Activated T-helper 1 cell treated with Interleukin-2 at 50 U/mL for 16 hours (primary cell): ENCODE results near the gene ATP8B1.
"Not testable (repeated sequence)": the region's sequence is repeated elsewhere in the genome, so short reads cannot be mapped to it uniquely, and the experiment has no call there.

Experiments
- DNase-seq: peaks from one replicate; pipeline ENCODE4 v3.0.0-alpha.2; 2020; ENCODE audit warnings: low read depth

The ATP8B1 gene

DNA sequence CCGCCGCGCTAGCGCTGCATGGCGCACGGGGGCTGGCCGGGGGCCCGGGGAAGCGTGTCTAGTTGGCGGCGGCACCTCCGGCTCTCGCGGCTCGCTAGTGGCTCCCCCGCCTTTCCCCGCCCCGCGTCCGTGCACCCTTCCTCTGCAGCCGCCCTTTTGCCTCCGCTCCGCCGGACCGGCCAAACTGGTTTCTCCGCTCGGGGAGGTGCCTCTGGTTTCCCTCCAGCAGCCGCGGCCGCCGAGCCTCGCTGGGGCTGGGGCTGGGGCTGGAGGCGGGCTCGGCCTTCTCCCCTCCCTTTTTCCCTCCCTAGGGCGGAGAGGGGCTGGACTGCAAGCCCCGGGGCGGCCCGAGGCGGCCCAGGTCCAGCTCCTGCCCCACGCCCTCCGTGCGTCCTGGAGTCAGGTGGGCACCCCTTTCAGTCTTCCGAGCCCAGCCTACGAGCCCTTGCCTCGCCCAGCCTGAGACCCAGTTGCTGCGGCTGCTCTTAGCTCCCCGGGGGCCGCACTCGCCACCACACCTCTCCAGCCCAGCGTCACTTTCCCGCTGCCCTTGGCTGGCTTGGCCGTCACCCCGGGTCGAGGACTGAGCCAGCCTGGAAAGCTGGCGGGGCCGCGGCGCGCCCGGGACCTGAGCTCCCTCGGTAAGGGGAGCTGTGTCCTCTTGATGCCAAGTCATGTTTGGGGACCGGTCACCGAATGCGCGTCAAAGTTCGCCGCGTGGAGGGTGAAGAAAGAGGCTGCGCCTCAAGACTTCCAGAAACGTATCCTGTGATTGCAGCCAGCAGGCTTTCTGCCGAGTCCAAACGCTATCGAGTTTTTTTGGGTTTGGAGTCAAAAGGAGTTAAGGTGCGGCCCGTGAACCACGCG lies at the start of gene ATP8B1:
ATP8B1 (minus strand) TSS at position 213 of the 867 bp plus-strand sequence. CDS start 71,508 bp downstream, outside the sequence.
- DNase-seq, result no peak

DNA sequence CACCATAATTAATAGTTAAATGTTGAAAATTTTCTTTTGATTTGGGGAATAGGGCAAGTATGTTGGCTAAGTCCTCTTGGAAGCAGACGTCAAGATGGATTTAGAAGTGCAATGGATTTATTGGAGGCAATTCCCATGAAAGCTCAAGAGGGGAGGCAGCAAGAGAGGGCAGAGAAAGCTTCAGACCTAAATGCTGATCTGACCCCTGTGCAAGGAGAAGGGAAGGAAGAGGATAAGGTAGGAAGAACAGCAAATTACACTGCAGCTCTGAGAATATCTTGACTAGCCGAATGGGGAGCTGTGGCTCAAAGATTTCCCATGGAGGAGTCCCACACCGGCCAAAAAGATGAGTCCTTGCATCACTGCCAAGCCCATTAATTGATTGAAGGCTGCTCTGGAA lies 46.9 kb upstream of the ATP8B1 start:
- DNase-seq, result no peak

DNA sequence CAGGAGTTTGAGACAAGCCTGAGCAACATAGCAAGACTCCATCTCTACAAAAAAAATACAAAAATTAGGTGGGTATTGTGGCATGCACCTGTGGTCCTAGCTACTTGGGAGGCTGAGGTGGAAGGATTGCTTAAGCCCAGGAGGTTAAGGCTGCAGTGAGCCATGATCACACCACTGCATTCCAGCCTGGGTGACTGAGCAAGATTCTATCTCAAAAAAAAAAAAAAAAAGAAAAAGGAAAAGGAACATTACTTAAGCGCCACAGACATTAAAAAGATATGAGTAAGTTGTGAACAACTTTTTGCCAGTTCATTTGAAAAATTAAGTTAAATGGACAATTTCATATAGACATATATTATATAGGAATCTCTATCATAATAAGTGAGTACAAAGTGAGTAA lies 45.3 kb upstream of the ATP8B1 start:
- not testable (repeated sequence) for DNase-seq

DNA sequence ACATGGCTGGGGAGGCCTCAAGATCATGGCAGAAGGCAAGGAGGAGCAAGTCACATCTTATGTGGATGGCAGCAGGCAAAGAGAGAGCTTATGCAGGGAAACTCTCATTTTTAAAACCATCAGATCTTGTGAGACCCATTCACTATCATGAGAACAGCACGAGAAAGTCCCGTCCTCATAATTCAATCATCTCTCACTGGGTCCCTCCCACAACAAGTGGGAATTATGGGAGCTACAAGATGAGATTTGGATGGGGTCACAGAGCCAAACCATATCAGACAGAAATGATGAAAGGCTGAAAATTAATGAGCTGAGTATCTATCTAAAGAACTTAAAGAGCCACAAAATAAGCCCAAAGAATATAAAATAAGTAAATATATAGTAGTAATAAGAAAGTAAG lies 44.3 kb upstream of the ATP8B1 start:
- DNase-seq, result not testable (repeated sequence)

GRCh38 chr18:57846258-57846657 lies 43.1 kb upstream of the ATP8B1 start:
- no peak for DNase-seq

DNA sequence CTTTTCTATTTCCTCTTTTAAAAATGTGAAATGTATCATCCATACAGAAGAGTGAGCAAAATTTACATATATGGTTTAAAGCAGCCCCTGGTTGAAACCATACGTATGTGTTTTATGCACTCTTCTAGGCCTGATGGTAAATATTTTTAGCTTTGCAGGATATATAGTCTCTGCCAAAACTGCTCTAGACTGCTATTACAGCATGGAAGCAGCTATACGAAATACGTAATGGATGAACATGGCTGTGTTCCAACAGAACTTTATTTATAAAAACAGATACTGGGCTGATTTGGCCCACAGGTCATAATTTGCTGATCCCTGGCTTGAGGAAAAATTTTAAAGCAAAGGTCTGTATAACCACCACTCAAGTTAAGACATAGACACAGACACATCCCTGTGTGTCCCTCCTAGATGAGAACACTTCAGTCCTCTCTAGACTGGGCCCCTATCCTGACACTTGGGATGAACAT lies 42.5 kb upstream of the ATP8B1 start:
- no peak for DNase-seq

- DNase-seq, result no peak
These were observed 41.2 kb upstream of the ATP8B1 start for GRCh38 chr18:57844319-57844718.

GRCh38 chr18:57843386-57843785 lies 40.3 kb upstream of the ATP8B1 start:
- no peak for DNase-seq

- no peak for DNase-seq
These were observed 38.5 kb upstream of the ATP8B1 start for GRCh38 chr18:57841568-57841967.

- no peak for DNase-seq
These were observed 36.8 kb upstream of the ATP8B1 start for GRCh38 chr18:57839942-57840381.

- DNase-seq, result no peak
These were observed 34.9 kb upstream of the ATP8B1 start for GRCh38 chr18:57837917-57838548.

GRCh38 chr18:57836557-57836956 lies 33.4 kb upstream of the ATP8B1 start:
- no peak for DNase-seq

- DNase-seq, result no peak
These were observed 32.8 kb upstream of the ATP8B1 start for GRCh38 chr18:57835904-57836303.

GRCh38 chr18:57834616-57835015 lies 31.5 kb upstream of the ATP8B1 start:
- no peak for DNase-seq

- DNase-seq, result no peak
These were observed 30.5 kb upstream of the ATP8B1 start for GRCh38 chr18:57833441-57834101.

- DNase-seq, result no peak
These were observed 29.6 kb upstream of the ATP8B1 start for GRCh38 chr18:57832730-57833129.

DNA sequence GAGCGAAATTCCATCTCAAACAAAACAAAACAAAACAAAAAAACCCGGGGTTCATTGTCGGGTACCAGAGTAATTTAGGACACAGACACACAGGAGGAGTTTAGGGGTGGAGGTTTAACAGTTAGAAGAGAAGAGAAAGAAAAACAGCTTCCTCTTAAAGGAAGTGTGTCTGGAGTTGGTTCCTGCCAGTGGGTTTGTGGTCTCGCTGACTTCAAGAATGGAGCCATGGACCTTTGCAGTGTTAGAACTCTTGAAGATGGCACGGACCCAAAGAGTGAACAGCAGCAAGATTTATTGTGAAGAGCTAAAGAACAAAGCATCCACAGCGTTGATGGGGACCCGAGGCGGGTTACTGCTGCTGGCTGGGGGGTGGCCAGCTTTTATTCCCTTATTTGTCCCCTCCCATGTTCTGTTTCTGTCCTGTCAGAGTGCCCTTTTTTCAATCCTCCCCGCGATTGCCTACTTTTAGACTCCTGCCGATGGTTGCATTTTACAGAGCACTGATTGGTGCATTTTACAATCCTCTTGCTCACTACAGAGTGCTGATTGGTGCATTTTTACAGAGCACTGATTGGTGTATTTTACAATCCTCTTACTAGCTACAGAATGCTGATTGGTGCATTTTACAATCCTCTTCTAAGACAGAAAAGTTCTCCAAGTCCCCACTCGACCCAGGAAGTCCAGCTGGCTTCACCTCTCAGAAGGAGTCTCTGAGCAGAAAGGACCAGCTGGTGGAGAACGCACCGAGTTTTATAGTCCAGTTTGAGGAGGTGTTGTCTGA lies 28.7 kb upstream of the ATP8B1 start:
- no peak for DNase-seq

DNA sequence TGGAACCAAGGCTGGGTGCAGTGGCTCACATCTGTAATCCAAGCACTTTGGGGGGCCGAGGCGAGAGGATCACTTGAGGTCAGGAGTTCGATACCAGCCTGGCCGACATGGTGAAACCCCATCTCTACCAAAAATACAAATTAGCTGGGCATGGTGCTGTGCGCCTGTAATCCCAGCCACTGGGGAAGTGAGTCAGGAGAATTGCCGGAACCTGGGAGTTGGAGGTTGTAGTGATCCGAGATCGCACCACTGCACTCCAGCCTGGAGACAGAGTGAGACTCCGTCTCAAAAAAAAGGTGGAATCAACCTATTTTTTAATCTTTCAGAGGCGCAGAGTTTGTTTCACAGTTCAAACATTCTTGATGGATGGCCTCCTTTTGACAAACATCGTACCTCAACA lies 24.5 kb upstream of the ATP8B1 start:
- DNase-seq, result no peak

DNA sequence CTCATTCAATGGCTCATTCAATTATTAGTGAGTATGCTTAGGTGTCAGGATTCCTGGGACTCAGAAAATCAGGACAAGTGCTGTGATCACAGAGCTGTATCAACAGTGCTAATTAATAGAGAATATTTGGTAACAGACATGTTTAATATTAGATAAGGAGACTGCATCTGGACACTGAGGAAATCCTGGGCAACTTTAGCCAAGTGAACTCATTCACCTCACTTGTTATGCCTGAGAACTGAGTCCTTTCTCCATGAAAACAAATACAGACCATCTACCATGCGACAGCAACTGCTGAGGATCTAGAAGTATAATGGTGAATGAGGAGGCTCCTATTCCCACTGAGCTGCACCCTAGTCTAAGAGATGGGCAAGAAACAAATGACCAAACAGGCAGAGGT lies 23.1 kb upstream of the ATP8B1 start:
- no peak for DNase-seq

- not testable (repeated sequence) for DNase-seq
These were observed 17.5 kb upstream of the ATP8B1 start for GRCh38 chr18:57820583-57820982.

GRCh38 chr18:57819671-57820460 lies 16.8 kb upstream of the ATP8B1 start:
- DNase-seq, result no peak
